Glutamatergic neuron (in vitro differentiated cells): Measurements from ENCODE around the gene NOL11. TPM values are rescaled to one million over a fixed set of nuclear protein-coding genes. Genes with fewer than 3 reads are reported as not detected.
A peak's percentile ranks its signal among the peaks of the same experiment; 100 is the strongest.

ENCODE experiments used
- DNase-seq: peaks from one replicate; pipeline ENCODE4 v3.0.0; 2022
- H3K27ac Mint-ChIP-seq: one replicate; pipeline ENCODE4 v1.8.0; 2020; ENCODE audit warnings: mild to moderate bottlenecking, mixed read lengths, inconsistent platforms; ENCODE audit not compliant: unreplicated experiment
- H3K27me3 Mint-ChIP-seq: one replicate; pipeline ENCODE4 v1.8.0; 2020; ENCODE audit warnings: mild to moderate bottlenecking, moderate library complexity, mixed read lengths, inconsistent platforms; ENCODE audit not compliant: unreplicated experiment
- H3K36me3 Mint-ChIP-seq: one replicate; pipeline ENCODE4 v1.8.0; 2020; ENCODE audit warnings: mild to moderate bottlenecking, mixed read lengths, inconsistent platforms; ENCODE audit not compliant: unreplicated experiment
- H3K4me1 Mint-ChIP-seq: one replicate; pipeline ENCODE4 v1.8.0; 2020; ENCODE audit warnings: mild to moderate bottlenecking, low read depth, mixed read lengths, inconsistent platforms; ENCODE audit not compliant: unreplicated experiment
- H3K4me3 Mint-ChIP-seq: one replicate; pipeline ENCODE4 v1.8.0; 2020; ENCODE audit warnings: mild to moderate bottlenecking, mixed read lengths, inconsistent platforms; ENCODE audit not compliant: unreplicated experiment
- H3K9me3 Mint-ChIP-seq: one replicate; pipeline ENCODE4 v1.8.0; 2020; ENCODE audit warnings: mild to moderate bottlenecking, moderate library complexity, mixed read lengths, inconsistent platforms; ENCODE audit not compliant: unreplicated experiment
- CTCF ChIP-seq: fragments of 200-600 bp; sonication (generic); IDR thresholded peaks from one replicate; pipeline ENCODE4 v1.5.0; 2021; ENCODE audit not compliant: partially characterized antibody, unreplicated experiment
- long read RNA-seq: library from polyadenylated mRNA; unstranded; transcript quantifications from one replicate; pipeline ENCODE4 v2.0.0, GENCODE V29; 2020; ENCODE audit not compliant: unreplicated experiment
- total RNA-seq: library from RNA; stranded (reverse); fragmentation: NEBNext Ultra II Directional; extraction: Animal tissue kit (Norgen Biotek cat#: 25700); gene quantifications from one replicate; pipeline ENCODE4 v1.2.1, GENCODE V29; 2021; ENCODE audit not compliant: unreplicated experiment

NOL11 gene
- 40.6 TPM for total RNA-seq
- long read RNA-seq, transcript NOL11-201 (18 exons, 2,947 nt), result major isoform, 18 of 20 reads
- long read RNA-seq, partial matches to known transcripts, result 0 of 20 reads
- long read RNA-seq, other reads (novel, unspliced or antisense), result 2 of 20 reads

- no peaks in the 10 kb centered on the region for H3K9me3 Mint-ChIP-seq
- H3K36me3 Mint-ChIP-seq, result peaks cover 4% of the 10 kb centered on the region
- peak within 1 kb of the TSS; percentile 97 for H3K4me3 Mint-ChIP-seq
- no peaks in the 10 kb centered on the region for H3K4me1 Mint-ChIP-seq
- peak within 1 kb of the TSS; percentile 93 for H3K27ac Mint-ChIP-seq
- H3K27me3 Mint-ChIP-seq, result no peaks in the 10 kb centered on the region
- peak; percentile 90 for TF ChIP-seq CTCF
- peak; percentile 99 for DNase-seq
These were observed at the start of gene NOL11 for GRCh38 chr17:67717624-67718324. TSS of gene NOL11 (plus strand) at chr17:67717936. CDS start at chr17:67717948, 12 bp downstream.

GRCh38 chr17:67671493-67671892 lies 46.2 kb upstream of the NOL11 start:
- H3K27ac Mint-ChIP-seq, result no peak overlapping the region
- no peak for TF ChIP-seq CTCF
- peaks cover 9% of the 10 kb centered on the region for H3K9me3 Mint-ChIP-seq

GRCh38 chr17:67672592-67673335 lies 45.0 kb upstream of the NOL11 start:
- Mint-ChIP-seq H3K36me3 (no peaks in the 10 kb centered on the region), H3K9me3 (peaks cover 7% of the 10 kb centered on the region), H3K4me1 (peaks cover 7% of the 10 kb centered on the region), H3K4me3 (no peak overlapping the region), H3K27me3 (no peaks in the 10 kb centered on the region), H3K27ac (no peak overlapping the region)
- no peak for DNase-seq
- TF ChIP-seq CTCF, result no peak

More at GRCh38 chr17:67671493-67671892, 46.2 kb upstream of the NOL11 start:
- no peaks in the 10 kb centered on the region for H3K27me3 Mint-ChIP-seq
- H3K36me3 Mint-ChIP-seq, result no peaks in the 10 kb centered on the region
- H3K4me1 Mint-ChIP-seq, result peaks cover 6% of the 10 kb centered on the region
- no peak overlapping the region for H3K4me3 Mint-ChIP-seq
- DNase-seq, result no peak

- no peak overlapping the region for H3K4me3 Mint-ChIP-seq
- no peaks in the 10 kb centered on the region for H3K36me3 Mint-ChIP-seq
- peaks cover 9% of the 10 kb centered on the region for H3K4me1 Mint-ChIP-seq
- peaks cover 1% of the 10 kb centered on the region for H3K9me3 Mint-ChIP-seq
- DNase-seq, result no peak
- no peak for TF ChIP-seq CTCF
- no peaks in the 10 kb centered on the region for H3K27me3 Mint-ChIP-seq
- H3K27ac Mint-ChIP-seq, result no peak overlapping the region
These were observed 42.3 kb upstream of the NOL11 start for GRCh38 chr17:67675481-67675880.
